Hepatocyte (in vitro differentiated cells): ENCODE measurements around the gene CTSH. TPM values are rescaled to one million over a fixed set of nuclear protein-coding genes. Genes with fewer than 3 reads are reported as not detected.
"Not testable (repeated sequence)": the region's sequence is repeated elsewhere in the genome, so short reads cannot be mapped to it uniquely, and the experiment has no call there.

Experiments
- DNase-seq: peaks from one replicate; pipeline ENCODE4 v3.0.0-alpha.2; 2016; ENCODE audit warnings: low spot score
- H2AFZ ChIP-seq: fragments of 200-600 bp; sonication (generic); 2 replicates; pipeline ENCODE4 v1.6.0; 2016; ENCODE audit warnings: antibody characterized with exemption, mild to moderate bottlenecking
- H3K27ac ChIP-seq: fragments of 200-600 bp; sonication (generic); 2 replicates; pipeline ENCODE4 v1.5.1; 2016; ENCODE audit warnings: mild to moderate bottlenecking
- H3K27me3 ChIP-seq: fragments of 200-600 bp; sonication (generic); 2 replicates; pipeline ENCODE4 v1.6.1; 2016
- H3K36me3 ChIP-seq: fragments of 200-600 bp; sonication (generic); replicated peaks from 2 replicates; pipeline ENCODE4 v1.5.1; 2016; ENCODE audit warnings: low read depth; ENCODE audit not compliant: insufficient read depth
- H3K4me1 ChIP-seq: fragments of 200-600 bp; sonication (generic); 2 replicates; pipeline ENCODE4 v1.5.1; 2016; ENCODE audit warnings: mild to moderate bottlenecking, moderate library complexity; ENCODE audit not compliant: insufficient read depth
- H3K4me2 ChIP-seq: fragments of 200-600 bp; sonication (generic); 2 replicates; pipeline ENCODE4 v1.6.0; 2016
- H3K4me3 ChIP-seq: fragments of 200-600 bp; sonication (generic); 2 replicates; pipeline ENCODE4 v1.5.1; 2016; ENCODE audit warnings: mild to moderate bottlenecking
- H3K79me2 ChIP-seq: fragments of 200-600 bp; sonication (generic); 2 replicates; pipeline ENCODE4 v1.6.0; 2017; ENCODE audit warnings: mild to moderate bottlenecking
- H3K9me2 ChIP-seq: fragments of 200-600 bp; sonication (generic); replicated peaks from 2 replicates; pipeline ENCODE4 v1.6.0; 2017; ENCODE audit warnings: mild to moderate bottlenecking; ENCODE audit not compliant: insufficient read depth
- H3K9me3 ChIP-seq: fragments of 200-600 bp; sonication (generic); 2 replicates; pipeline ENCODE4 v1.5.1; 2016; ENCODE audit warnings: low read depth, mild to moderate bottlenecking
- H4K20me1 ChIP-seq: fragments of 200-600 bp; sonication (generic); 2 replicates; pipeline ENCODE4 v1.6.0; 2016; ENCODE audit warnings: mild to moderate bottlenecking; ENCODE audit not compliant: insufficient read depth, poor library complexity, severe bottlenecking
- EZH2 ChIP-seq: fragments of 200-600 bp; sonication (generic); IDR thresholded peaks from 2 replicates; pipeline ENCODE4 v1.6.1; 2016; ENCODE audit warnings: antibody characterized with exemption, mild to moderate bottlenecking, borderline replicate concordance
- EZH2phosphoT487 ChIP-seq: fragments of 200-600 bp; sonication (generic); IDR thresholded peaks from one replicate; pipeline ENCODE4 v1.6.1; 2018; ENCODE audit warnings: antibody characterized with exemption, mild to moderate bottlenecking, low read depth, moderate library complexity; ENCODE audit not compliant: unreplicated experiment, severe bottlenecking
- WGBS: methylation state at CpG from one replicate; pipeline ENCODE4 v1.1.6; 2016; ENCODE audit warnings: low lambda C conversion rate; ENCODE audit errors: missing lambda C conversion rate; 5-methylcytosine and 5-hydroxymethylcytosine counted together
- polyA plus RNA-seq: library from polyadenylated mRNA; unstranded; fragments of >200 nt; fragmentation: Nextera tagmentation; extraction: Ambion mirVana; gene quantifications from 2 replicates; pipeline ENCODE4 v1.2.1, GENCODE V29; 2016
- total RNA-seq: library from RNA; depleted of rRNA; stranded (reverse); fragments of >200 nt; gene quantifications from 2 replicates; pipeline ENCODE4 v1.2.3, GENCODE V29; 2014
- TF ChIP-seq, protein P1 (sequence below): fragments of 200-600 bp; sonication (generic); IDR thresholded peaks from 2 replicates; pipeline ENCODE4 v1.5.1; 2016; ENCODE audit warnings: antibody characterized with exemption, mild to moderate bottlenecking; ENCODE audit not compliant: poor library complexity

Gene CTSH
- total and polyA plus RNA-seq, 2 experiments from 2014 or later, result 521 to 610 TPM

DNA sequence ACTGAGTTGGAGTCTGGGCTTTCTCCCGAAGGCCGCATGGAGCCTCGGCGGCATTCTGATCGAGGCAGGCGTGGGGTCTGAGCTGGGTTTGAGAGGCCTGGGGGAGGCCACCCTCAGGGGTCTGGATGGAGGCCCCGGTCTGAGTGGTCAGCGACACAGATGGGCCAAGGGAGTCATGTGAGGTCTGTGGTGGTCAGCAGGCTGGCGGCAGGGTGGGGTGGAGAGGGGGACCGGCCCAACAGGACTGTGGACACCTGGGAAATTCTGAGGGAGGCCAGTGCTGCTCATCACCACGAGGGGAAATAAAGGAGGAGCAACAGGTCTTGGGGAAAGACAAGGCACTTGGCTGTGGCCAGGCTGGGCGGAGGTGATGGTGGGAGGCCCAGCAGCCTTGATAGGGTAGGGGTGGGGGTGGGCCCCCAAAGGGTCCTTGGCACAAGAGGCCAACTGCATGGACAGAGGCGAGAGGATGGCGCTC, 16.2 kb downstream of the CTSH start:
- DNase-seq, result no peak
- Histone ChIP-seq H3K79me2 (no peaks in the 10 kb centered on the region), H3K4me3 (no peak overlapping the region), H2AFZ (no peak overlapping the region), H3K27me3 (no peaks in the 10 kb centered on the region), H4K20me1 (no peaks in the 10 kb centered on the region), H3K36me3 (no peaks in the 10 kb centered on the region), H3K9me2 (no peaks in the 10 kb centered on the region), H3K27ac (no peak overlapping the region), H3K4me1 (peaks cover 4% of the 10 kb centered on the region), H3K9me3 (no peaks in the 10 kb centered on the region), H3K4me2 (no peak overlapping the region)
- TF ChIP-seq EZH2 (no peak), EZH2phosphoT487 (no peak)
- TF ChIP-seq, protein P1, sequence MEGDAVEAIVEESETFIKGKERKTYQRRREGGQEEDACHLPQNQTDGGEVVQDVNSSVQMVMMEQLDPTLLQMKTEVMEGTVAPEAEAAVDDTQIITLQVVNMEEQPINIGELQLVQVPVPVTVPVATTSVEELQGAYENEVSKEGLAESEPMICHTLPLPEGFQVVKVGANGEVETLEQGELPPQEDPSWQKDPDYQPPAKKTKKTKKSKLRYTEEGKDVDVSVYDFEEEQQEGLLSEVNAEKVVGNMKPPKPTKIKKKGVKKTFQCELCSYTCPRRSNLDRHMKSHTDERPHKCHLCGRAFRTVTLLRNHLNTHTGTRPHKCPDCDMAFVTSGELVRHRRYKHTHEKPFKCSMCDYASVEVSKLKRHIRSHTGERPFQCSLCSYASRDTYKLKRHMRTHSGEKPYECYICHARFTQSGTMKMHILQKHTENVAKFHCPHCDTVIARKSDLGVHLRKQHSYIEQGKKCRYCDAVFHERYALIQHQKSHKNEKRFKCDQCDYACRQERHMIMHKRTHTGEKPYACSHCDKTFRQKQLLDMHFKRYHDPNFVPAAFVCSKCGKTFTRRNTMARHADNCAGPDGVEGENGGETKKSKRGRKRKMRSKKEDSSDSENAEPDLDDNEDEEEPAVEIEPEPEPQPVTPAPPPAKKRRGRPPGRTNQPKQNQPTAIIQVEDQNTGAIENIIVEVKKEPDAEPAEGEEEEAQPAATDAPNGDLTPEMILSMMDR, result no peak
- 96% methylated on average over 14 of the region's 14 CpGs for WGBS

DNA sequence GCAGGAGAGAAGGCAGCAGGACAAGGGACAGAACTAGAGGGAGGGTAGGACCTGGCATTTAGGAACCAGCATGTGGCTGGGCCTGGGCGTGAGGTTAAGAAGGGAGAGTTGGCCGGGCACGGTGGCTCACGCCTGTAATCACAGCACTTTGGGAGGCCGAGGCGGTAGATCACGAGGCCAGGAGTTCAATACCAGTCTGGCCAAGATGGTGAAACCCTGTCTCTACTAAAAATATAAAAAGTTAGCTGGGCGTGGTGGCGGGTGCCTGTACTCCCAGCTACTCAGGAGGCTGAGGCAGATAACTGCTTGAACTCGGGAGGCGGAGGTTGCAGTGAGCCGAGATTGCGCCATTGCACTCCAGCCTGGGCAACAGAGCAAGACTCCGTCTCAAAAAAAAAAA, 16.7 kb downstream of the CTSH start:
- H3K9me2 ChIP-seq, H3K36me3 ChIP-seq, H3K27me3 ChIP-seq, H3K4me1 ChIP-seq, H3K9me3 ChIP-seq, H4K20me1 ChIP-seq, H3K4me2 ChIP-seq, H3K4me3 ChIP-seq, DNase-seq, H3K79me2 ChIP-seq, H2AFZ ChIP-seq, H3K27ac ChIP-seq: not testable (repeated sequence)
- WGBS, result 94% methylated on average over 12 of the region's 14 CpGs

DNA sequence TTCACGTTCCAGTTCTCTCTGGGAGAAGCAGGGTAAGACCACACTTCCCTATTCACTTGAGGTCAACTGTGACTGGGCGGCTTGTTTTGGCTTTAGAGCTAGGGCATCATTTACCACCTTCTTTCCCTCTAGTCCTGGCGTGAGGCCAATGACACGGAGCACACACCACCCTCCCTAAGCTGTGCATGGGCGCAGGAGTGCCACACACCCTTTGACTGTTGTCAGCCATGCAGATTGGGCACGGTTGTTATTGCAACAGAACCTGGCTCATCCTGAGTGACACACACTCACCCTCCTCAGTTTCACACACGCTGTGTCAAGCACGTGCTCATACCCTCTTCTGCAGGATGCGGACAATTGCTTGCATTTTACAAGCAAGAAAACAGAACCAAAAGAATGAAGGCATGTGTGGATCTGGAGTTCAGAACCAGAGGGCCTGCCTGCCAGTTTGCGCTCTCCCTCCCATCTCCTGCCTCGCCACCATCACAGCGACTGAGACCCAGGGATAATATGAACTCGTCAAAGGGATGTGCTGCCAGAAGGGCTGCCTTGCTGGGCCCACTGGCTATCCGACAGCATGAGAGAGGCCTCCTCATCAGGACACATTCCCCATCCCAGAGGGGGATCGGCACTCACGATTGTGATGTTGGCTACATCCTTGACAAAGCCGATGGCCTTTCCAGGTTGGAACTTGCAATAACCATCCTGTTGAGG, 17.6 kb downstream of the CTSH start:
- no peaks in the 10 kb centered on the region for H3K36me3 ChIP-seq
- H3K4me1 ChIP-seq, result peaks cover 10% of the 10 kb centered on the region
- H3K9me2 ChIP-seq, result no peaks in the 10 kb centered on the region
- no peak for TF ChIP-seq EZH2
- TF ChIP-seq EZH2phosphoT487, result no peak
- H3K79me2 ChIP-seq, result no peaks in the 10 kb centered on the region
- no peak overlapping the region for H3K4me2 ChIP-seq
- H2AFZ ChIP-seq, result no peak overlapping the region
- 95% methylated on average over 17 of the region's 17 CpGs for WGBS
- no peaks in the 10 kb centered on the region for H4K20me1 ChIP-seq
- no peak for DNase-seq
- H3K27ac ChIP-seq, result no peak overlapping the region
- no peaks in the 10 kb centered on the region for H3K27me3 ChIP-seq
- no peak overlapping the region for H3K4me3 ChIP-seq
- no peaks in the 10 kb centered on the region for H3K9me3 ChIP-seq

DNA sequence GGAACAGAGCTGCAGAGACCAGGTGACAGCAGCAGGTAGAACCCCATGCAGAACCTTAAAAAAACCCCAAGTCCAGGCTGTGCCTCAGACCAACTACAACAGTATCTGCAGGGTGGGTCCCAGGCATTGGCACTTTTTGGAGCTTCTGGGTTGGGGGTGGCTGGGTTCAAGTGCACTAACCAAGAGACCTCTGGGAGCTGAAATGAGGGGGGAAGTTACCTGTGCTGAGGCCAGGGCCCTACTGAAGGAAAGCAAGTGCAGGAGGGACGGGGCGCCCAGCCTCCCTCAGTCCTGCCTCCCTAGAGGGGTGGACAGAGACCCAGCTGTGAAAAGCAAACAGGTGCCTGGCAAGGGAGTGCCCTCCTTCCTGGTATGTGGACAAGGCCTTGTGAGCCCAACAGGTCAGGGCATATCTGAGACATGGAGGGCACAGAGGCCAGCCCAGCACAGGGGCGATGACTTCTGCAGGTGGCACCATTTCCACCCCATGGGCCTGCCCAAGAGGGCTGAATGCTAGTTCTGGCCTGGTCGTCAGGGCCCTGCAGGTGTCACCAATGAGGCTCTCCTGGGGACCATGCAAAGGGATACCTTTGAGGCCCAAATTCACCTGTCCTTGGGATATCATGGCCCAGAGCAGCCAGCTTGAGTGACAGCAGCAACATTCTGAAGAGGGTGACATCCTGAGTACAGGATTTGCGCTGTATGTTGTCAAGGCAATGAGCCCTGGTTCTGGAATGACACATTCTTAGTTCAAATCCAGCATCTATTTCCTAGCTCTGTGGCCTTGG, 18.7 kb downstream of the CTSH start:
- H4K20me1 ChIP-seq, result no peaks in the 10 kb centered on the region
- no peaks in the 10 kb centered on the region for H3K9me2 ChIP-seq
- no peaks in the 10 kb centered on the region for H3K36me3 ChIP-seq
- H3K27ac ChIP-seq, result no peak overlapping the region
- H2AFZ ChIP-seq, result no peak overlapping the region
- 93% methylated on average over 5 of the region's 5 CpGs for WGBS
- H3K9me3 ChIP-seq, result no peaks in the 10 kb centered on the region
- peaks cover 7% of the 10 kb centered on the region for H3K4me1 ChIP-seq
- H3K4me3 ChIP-seq, result no peak overlapping the region
- TF ChIP-seq EZH2 (no peak), EZH2phosphoT487 (no peak)
- TF ChIP-seq, protein P1, result no peak
- no peaks in the 10 kb centered on the region for H3K27me3 ChIP-seq
- no peaks in the 10 kb centered on the region for H3K79me2 ChIP-seq
- no peak overlapping the region for H3K4me2 ChIP-seq
- no peak for DNase-seq
